NCI-H128 (cell line): ENCODE results near the gene KARS1.
"Not testable (repeated sequence)": the region's sequence is repeated elsewhere in the genome, so short reads cannot be mapped to it uniquely, and the experiment has no call there.

ENCODE experiments used
- DNase-seq: peaks from one replicate; lab custom pipeline; 2025; ENCODE audit not compliant: unreplicated experiment; lab: John Stamatoyannopoulos, UW

Gene KARS1

DNA sequence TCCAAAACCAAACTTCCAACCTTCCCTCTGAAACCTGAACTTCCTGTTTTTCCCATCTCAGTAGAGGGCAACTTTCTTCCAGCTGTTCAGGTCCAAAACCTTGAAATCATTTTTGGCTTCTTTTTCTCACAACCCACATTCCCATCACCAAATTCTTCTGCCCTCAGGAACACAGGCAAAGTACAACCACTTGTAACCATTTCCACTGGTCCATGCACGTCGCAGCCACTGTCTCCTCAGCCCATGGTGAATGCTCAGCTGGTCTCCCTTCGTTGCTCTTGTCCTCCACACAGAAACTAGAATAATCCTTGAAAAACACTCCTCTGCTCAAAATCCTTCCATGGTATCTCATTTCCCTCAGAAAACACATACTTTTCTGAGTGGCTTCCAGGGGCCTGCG, 20.7 kb downstream of the KARS1 start:
- DNase-seq = no peak

DNA sequence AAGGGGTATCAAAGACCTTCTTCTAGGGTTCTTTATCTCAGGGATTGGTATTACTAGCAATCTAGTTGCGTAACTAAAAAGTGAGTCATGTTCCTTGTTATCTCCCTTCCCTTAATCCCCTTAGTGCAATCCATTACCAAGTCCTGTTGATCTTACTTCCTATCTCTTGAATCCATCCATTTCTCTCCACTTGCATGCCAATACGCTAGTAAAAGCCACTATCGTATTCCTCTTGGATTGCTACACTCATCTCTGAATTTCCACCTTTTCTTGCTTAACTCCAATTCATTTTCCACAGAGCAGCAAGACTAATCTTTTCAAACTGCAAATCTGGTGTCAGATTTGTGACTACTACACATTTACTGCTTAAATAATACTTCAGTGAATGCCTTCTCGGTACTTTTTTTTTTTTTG, 22.5 kb downstream of the KARS1 start:
- DNase-seq = no peak

- peak; percentile 86 for DNase-seq
These were observed 24.5 kb downstream of the KARS1 start, which contains the start of gene ADAT1 for GRCh38 chr16:75622761-75623605. Gene ADAT1, minus strand, starts transcription at chr16:75623281. Its CDS starts 2,482 bp downstream, at chr16:75620799.

DNA sequence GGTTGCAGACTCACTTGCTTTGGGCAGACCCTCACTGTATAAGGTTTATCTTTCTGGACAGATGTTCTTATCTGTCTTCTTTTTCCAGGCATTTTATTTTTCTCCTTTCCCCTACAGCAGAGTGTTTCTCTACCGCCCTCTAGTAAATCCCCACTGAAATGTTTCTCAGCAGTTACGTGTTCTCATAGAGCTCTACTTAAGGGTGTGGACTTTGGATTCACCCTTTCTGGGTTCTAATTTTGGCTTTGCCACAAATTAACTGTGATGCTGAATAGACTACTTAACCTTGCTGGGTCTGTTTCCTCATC, 26.3 kb downstream of the KARS1 start:
- no peak for DNase-seq

GRCh38 chr16:75620326-75621169, 26.9 kb downstream of the KARS1 start:
- no peak for DNase-seq

GRCh38 chr16:75618780-75619179, 28.7 kb downstream of the KARS1 start:
- DNase-seq = no peak

- DNase-seq = no peak
These were observed 30.3 kb downstream of the KARS1 start for GRCh38 chr16:75617121-75617520.

DNA sequence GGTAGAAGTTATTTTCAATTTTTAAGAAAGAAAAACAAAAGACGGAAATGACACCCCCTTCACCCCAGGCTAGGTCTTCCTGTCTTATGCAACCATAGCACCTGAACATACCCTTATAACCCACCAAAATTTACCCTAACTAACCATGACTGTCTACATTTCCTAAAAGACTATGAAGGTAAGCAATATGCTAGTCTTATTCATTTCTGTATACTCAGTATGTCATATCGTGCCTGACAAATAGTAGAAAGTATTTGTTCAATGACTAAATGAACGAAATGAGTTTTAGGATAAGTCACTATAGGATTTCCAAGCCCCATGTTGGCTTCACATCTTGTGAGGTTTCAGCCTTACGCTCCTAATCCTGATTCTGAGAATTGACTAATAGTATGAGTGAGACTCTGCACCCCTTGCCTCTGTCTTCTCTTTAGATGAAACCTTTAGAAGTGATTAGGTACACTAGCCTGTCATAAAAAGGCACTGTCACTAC, 30.9 kb downstream of the KARS1 start:
- no peak for DNase-seq

DNA sequence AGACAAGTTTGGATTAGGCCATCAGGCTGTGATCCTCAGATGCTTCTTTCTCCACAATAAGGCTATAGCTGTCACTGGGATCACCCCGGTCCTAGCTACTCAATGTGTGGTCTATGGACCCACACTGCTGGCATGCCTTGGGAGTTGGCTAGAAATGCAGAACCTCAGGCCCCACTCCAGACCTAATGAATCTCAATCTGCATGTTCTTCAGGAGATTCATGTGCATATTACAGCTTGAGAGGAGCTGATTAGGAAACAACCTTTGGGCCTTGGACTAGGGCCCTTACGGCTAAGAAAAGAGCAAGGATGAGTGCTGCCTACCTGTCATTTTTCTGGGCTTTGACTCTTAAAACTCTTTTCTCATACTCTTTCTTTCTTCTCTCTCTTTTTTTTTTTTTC, 31.8 kb downstream of the KARS1 start:
- DNase-seq = no peak

- no peak for DNase-seq
These were observed 33.2 kb downstream of the KARS1 start for GRCh38 chr16:75614066-75614897.

- DNase-seq = no peak
These were observed 41.0 kb downstream of the KARS1 start for GRCh38 chr16:75606507-75606906.

DNA sequence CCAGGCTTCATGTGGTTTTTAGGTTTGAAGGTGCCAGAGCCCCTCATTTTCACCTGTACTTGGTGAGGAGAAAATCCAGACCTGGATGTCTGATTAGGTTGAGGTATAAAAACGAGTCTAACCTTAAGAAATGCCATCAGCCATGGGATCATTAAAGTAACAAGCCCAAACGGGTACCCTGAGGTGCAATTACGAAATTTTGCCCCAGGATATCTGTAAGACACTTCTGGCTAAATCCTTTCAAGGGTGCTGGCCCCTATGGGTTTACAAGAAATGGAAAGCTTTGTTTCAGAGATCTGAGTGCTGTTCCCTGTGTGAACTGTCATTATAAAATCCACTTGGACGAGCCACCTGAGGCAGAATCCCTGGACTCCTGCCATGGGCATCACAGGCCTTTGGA, 44.2 kb downstream of the KARS1 start:
- no peak for DNase-seq

GRCh38 chr16:75599452-75600277, 47.8 kb downstream of the KARS1 start:
- no peak for DNase-seq

GRCh38 chr16:75593825-75594820, 53.3 kb downstream of the KARS1 start:
- DNase-seq = no peak

- DNase-seq = no peak
These were observed 54.2 kb downstream of the KARS1 start for GRCh38 chr16:75593308-75593707.

DNA sequence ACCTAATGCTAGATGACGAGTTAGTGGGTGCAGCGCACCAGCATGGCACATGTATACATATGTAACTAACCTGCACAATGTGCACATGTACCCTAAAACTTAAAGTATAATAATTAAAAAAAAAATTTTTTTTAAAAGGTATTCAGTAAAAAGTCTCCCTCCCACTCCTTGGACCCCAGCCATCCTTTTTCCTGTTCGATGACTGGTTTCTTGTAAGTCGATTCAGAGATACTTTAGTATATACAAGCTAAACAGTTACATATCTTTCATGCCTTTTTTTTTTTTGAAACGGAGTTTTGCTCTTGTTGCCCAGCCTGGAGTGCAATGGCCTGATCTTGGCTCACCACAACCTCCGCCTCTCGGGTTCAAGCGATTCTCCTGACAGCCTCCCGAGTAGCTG, 55.5 kb downstream of the KARS1 start:
- not testable (repeated sequence) for DNase-seq

GRCh38 chr16:75590920-75591843, 56.3 kb downstream of the KARS1 start:
- no peak for DNase-seq

DNA sequence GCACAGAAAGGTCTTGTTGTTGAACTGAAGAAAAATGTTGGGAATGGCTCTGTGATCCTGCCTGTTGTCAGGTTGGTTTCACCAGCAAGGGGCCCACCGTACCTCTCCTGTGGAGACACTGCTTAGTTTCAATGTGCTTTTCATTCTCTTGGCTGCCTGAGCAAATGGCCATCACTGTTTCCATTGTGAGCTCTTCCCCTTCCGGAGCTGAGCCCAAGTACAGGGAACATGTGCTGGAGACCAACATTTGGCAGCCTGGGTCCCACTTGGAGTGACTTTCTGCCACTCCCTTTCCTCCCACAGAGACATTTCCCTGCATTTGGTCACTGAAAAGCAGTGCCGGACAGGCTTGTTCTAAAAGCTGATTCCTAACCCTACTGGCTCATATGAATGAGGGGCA, 58.2 kb downstream of the KARS1 start:
- DNase-seq = no peak
